Kidney epithelial cell (primary cell): ENCODE results near the gene GJA4. TPM values are rescaled to one million over a fixed set of nuclear protein-coding genes. Genes with fewer than 3 reads are reported as not detected.

ENCODE experiments used
- DNase-seq: peaks from one replicate; pipeline ENCODE4 v3.0.0-alpha.2; 2010; ENCODE audit warnings: low read depth
- H3K27me3 ChIP-seq: 2 replicates; pipeline ENCODE4 v1.6.0; 2011; ENCODE audit warnings: low read length; ENCODE audit not compliant: control insufficient read depth, insufficient read depth
- H3K36me3 ChIP-seq: 2 replicates; pipeline ENCODE4 v1.5.1; 2011; ENCODE audit warnings: low read length; ENCODE audit not compliant: control insufficient read depth, insufficient read depth
- H3K4me3 ChIP-seq: 2 replicates; pipeline ENCODE4 v1.5.1; 2011; ENCODE audit warnings: low read depth, mild to moderate bottlenecking, control low read depth, low read length
- CTCF ChIP-seq: IDR thresholded peaks from 2 replicates; pipeline ENCODE4 v1.5.1; 2011; ENCODE audit warnings: mild to moderate bottlenecking, moderate library complexity, low read length, control low read depth, inconsistent platforms; ENCODE audit not compliant: insufficient read depth, poor library complexity, severe bottlenecking
- total RNA-seq: library from RNA; depleted of rRNA; stranded (reverse); fragments of >200 nt; gene quantifications from 2 replicates; pipeline ENCODE4 v1.2.3, GENCODE V29; 2015

The GJA4 gene
- total RNA-seq, 1 donor from 2014 or later, result not detected

- no peak overlapping the region for H3K4me3 ChIP-seq
- TF ChIP-seq CTCF, result no peak
- H3K36me3 ChIP-seq, result no peaks in the 10 kb centered on the region
- DNase-seq, result no peak
- peaks cover 2% of the 10 kb centered on the region for H3K27me3 ChIP-seq
Measured at GRCh38 chr1:34827341-34827941, 34.6 kb downstream of the GJA4 start.

DNA sequence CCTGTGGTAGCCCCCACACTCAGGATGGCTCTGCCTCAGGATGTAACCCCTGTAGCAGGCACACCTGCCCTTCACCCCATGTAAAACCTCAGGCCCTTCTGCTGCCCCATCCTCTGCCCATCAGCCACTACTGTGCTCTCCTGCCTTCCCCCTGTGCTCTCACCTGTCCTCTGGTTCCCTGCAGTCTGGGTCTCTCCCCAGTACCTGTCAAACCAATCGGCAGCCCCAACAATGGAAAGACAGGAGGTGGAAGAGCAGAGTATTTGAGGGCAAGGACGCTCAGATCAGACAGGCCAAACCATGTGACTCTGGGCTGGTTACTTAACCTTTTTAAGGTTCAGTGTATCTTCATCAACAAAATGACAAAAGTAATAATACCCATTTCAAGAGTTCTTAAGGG lies 35.8 kb downstream of the GJA4 start:
- Histone ChIP-seq H3K27me3 (peaks cover 2% of the 10 kb centered on the region), H3K36me3 (no peaks in the 10 kb centered on the region), H3K4me3 (no peak overlapping the region)
- no peak for TF ChIP-seq CTCF
- no peak for DNase-seq

GRCh38 chr1:34829250-34829649 lies 36.5 kb downstream of the GJA4 start:
- H3K4me3 ChIP-seq, result no peak overlapping the region
- H3K36me3 ChIP-seq, result no peaks in the 10 kb centered on the region
- DNase-seq, result no peak
- H3K27me3 ChIP-seq, result peaks cover 2% of the 10 kb centered on the region
- no peak for TF ChIP-seq CTCF

- no peak overlapping the region for H3K4me3 ChIP-seq
- no peak for TF ChIP-seq CTCF
Measured at GRCh38 chr1:34831721-34832246, 39.0 kb downstream of the GJA4 start.

DNA sequence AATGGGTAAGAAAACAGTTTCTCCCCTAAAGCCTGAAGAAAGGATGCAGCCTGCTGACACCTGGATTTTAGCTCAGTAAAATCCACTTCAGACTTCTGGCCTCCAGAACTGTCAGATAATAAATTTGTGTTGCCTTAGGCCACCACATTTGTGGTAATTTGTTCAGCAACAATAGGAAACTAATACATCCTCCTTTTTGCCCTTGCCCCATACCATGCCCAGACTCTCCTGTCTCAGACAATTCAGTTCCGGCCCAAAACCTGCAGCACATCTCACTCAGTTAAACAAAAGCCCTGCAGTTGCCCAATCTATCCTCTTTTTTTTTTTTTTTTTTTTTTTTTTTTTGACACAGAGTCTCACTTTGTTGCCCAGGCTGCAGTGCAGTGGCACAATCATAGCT lies 40.9 kb downstream of the GJA4 start:
- no peak overlapping the region for H3K4me3 ChIP-seq
- no peaks in the 10 kb centered on the region for H3K27me3 ChIP-seq
- TF ChIP-seq CTCF, result no peak
- DNase-seq, result no peak
- no peaks in the 10 kb centered on the region for H3K36me3 ChIP-seq

More at GRCh38 chr1:34831721-34832246, 39.0 kb downstream of the GJA4 start:
- H3K36me3 ChIP-seq, result no peaks in the 10 kb centered on the region
- no peak for DNase-seq
- no peaks in the 10 kb centered on the region for H3K27me3 ChIP-seq
